Heart left ventricle (tissue), 16 donors: ENCODE results near the gene PRDX2. TPM values are rescaled to one million over a fixed set of nuclear protein-coding genes. Genes with fewer than 3 reads are reported as not detected.

Source experiments
- ATAC-seq, 4 donors: fragments of 200-7000 bp; cut with Tn5 transposase; one replicate each; pipeline ENCODE4 v1.9.1; 2020 to 2022; ENCODE audit warnings: moderate library complexity in 4 of 4, mild to moderate bottlenecking in 3 of 4, moderate number of reproducible peaks in 1 of 4
- DNase-seq, 5 donors: peaks; one replicate each; pipeline ENCODE4 v3.0.0-alpha.2; 2020
- H3K27ac ChIP-seq, 12 donors: fragments of 200-600 bp; sonication (generic) in 4 of 12; one replicate each; pipeline versions ENCODE4 v1.5.0 to v1.8.0; 2016 to 2022; ENCODE audit warnings: mild to moderate bottlenecking in 2 of 12
- H3K27me3 ChIP-seq, 9 donors: fragments of 200-600 bp; sonication (generic) in 2 of 9; one replicate each; pipeline versions ENCODE4 v1.5.1 to v1.8.0; 2016 to 2022; ENCODE audit warnings: mild to moderate bottlenecking in 3 of 9
- H3K36me3 ChIP-seq, 9 donors: fragments of 200-600 bp; sonication (generic) in 2 of 9; one replicate each; pipeline versions ENCODE4 v1.5.0 to v1.8.0; 2018 to 2022; ENCODE audit warnings: mild to moderate bottlenecking in 2 of 9
- H3K4me1 ChIP-seq, 12 donors: fragments of 200-600 bp; sonication (generic) in 4 of 12; one replicate each; pipeline versions ENCODE4 v1.5.0 to v1.8.0; 2016 to 2022; ENCODE audit warnings: mild to moderate bottlenecking in 3 of 12
- H3K4me3 ChIP-seq, 12 donors: fragments of 200-600 bp; sonication (generic) in 4 of 12; one replicate each; pipeline versions ENCODE4 v1.5.0 to v1.8.0; 2017 to 2022; ENCODE audit warnings: mild to moderate bottlenecking in 9 of 12, moderate library complexity in 4 of 12
- H3K9me3 ChIP-seq, 12 donors: fragments of 200-600 bp; sonication (generic) in 4 of 12; one replicate each; pipeline versions ENCODE4 v1.5.0 to v1.8.0; 2016 to 2022; ENCODE audit warnings: mild to moderate bottlenecking in 1 of 12
- POLR2A ChIP-seq, 2 donors: fragments of 450-650 bp; IDR thresholded peaks; one replicate each; pipeline ENCODE4 v1.6.1; 2017; ENCODE audit warnings: antibody characterized with exemption in 2 of 2, mild to moderate bottlenecking in 2 of 2, moderate library complexity in 2 of 2
- WGBS, 4 donors: extraction: QIAGEN DNeasy Blood & Tissue Kit in 2 of 4; methylation state at CpG; one replicate each; pipeline versions ENCODE4 v1.1.5 to v1.1.7; 2013 to 2018; 5-methylcytosine and 5-hydroxymethylcytosine counted together
- intact Hi-C, 10 donors: fragments of 100-400 bp; cut with DNase I; formaldehyde crosslinking; loops; one replicate each; pipeline versions ENCODE4 v1.11.1 to v1.14.2; 2022
- polyA plus RNA-seq, 2 donors: library from polyadenylated mRNA; stranded (reverse); fragments of 200-250 nt; gene quantifications; one replicate each; pipeline ENCODE4 v1.2.3, GENCODE V29; 2013
- total RNA-seq, 9 donors: library from RNA; depleted of rRNA in 2 of 9; stranded (reverse); fragments of >200 nt in 2 of 9; fragmentation: NEBNext Ultra II Directional in 3 of 9; extraction: Animal tissue kit (Norgen Biotek cat#: 25700) in 3 of 9; gene quantifications; one replicate each; pipeline versions ENCODE4 v1.1.0 to v1.2.4, GENCODE V29; 2016 to 2023
- TF ChIP-seq, protein P1 (sequence below), 12 donors: fragments of 200-600 bp; sonication (generic) in 4 of 12; IDR thresholded peaks; one replicate each; pipeline versions ENCODE4 v1.5.0 to v1.8.0; 2018 to 2022; ENCODE audit warnings: antibody characterized with exemption in 12 of 12, mild to moderate bottlenecking in 5 of 12
- donor health status: ischemic (EF 13 %, LVEDD 7.1; RV severe dilation, severe dysfunction).
- donor health status: healthy with polysubstance abuse.
- donor health status: DM: no; HTN: yes; CAD: no.
- donor health status: DM: no; HTN: no; CAD: no.
- donor health status: ischemic (EF 25% LVEDD 6.9; RV normal size, moderate dysfunction).
- donor health status: ischemic (EF 25% LVEDD 5.7; RV mildly dilated, moderate dysfunction).
- donor health status: healthy.
- donor health status: DM: yes; HTN: yes; CAD: no.
- donor health status: ischemic (EF 35%, LVEDD 5.7; RV mildly dilated, moderate dysfunction).
- donor health status: nonischemic (EF 11% LVEDD 7.7; RV severe dilation, severe dysfunction).
- donor health status: DM: yes; HTN: yes; CAD: no.
- donor health status: PGD.
- donor health status: ischemic (EF 29% LVEDD 5.4; RV normal size, mild dysfunction).
- donor health status: nonischemic (EF 23%, LVEDD 6.1; RV moderate dilation, normal function).

PRDX2 gene
- total and polyA plus RNA-seq, 11 donors, result 435 to 1,432 (median 645) TPM

DNA sequence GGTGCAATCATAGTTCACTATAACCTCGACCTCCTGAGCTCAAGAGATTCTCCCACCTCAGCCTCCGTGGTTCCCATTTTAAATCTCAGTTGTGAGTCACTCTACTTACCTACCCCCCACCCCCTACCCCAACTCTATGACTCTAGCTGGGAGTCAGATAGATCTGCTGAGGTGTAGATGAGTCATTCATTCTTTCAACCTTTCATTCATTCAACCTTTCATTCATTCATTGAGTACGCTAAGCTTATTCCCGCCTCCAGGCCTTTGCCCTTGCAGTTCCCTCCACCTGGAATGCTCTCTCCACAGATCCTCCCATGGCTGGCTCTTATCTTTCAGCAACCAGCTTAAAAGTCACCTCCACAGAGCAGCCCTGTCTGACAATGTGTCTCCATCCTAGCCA is 35.6 kb upstream of the PRDX2 start:
- Histone ChIP-seq H3K27me3 (peaks cover 41 to 98% (median 96%) of the 10 kb centered on the region in 9 donors), H3K4me1 (peaks cover 0 to 42% (median 13%) of the 10 kb centered on the region in 12 donors), H3K36me3 (no peaks in the 10 kb centered on the region), H3K4me3 (no peak overlapping the region), H3K27ac (no peak overlapping the region), H3K9me3 (no peaks in the 10 kb centered on the region)
- intact Hi-C loops, result no loop called here
- TF ChIP-seq, protein P1, sequence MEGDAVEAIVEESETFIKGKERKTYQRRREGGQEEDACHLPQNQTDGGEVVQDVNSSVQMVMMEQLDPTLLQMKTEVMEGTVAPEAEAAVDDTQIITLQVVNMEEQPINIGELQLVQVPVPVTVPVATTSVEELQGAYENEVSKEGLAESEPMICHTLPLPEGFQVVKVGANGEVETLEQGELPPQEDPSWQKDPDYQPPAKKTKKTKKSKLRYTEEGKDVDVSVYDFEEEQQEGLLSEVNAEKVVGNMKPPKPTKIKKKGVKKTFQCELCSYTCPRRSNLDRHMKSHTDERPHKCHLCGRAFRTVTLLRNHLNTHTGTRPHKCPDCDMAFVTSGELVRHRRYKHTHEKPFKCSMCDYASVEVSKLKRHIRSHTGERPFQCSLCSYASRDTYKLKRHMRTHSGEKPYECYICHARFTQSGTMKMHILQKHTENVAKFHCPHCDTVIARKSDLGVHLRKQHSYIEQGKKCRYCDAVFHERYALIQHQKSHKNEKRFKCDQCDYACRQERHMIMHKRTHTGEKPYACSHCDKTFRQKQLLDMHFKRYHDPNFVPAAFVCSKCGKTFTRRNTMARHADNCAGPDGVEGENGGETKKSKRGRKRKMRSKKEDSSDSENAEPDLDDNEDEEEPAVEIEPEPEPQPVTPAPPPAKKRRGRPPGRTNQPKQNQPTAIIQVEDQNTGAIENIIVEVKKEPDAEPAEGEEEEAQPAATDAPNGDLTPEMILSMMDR (IDR thresholded peaks at IDR 0.05), result no peak
- no peak for TF ChIP-seq POLR2A (IDR thresholded peaks at IDR 0.05)
- DNase-seq, result no peak
- 78 to 86% (median 83%) methylated on average over 4 of the region's 4 CpGs for WGBS, 4 donors
- no peak for ATAC-seq

DNA sequence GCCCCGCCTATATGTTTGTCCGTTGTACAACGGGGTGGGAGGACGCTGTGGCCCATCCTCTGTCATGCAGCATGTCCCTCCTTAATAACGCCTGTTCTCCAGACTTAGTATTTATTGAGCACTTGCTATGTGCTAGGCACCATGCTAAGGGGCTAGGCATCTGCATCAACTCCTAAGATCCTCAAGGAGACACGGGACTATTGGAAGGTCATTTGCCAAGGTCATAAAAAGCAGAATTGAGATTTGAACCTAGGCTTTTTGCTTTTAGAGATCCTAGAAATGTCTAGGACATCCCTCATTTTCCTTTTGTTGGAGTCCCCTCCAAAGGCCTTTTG is 34.9 kb upstream of the PRDX2 start:
- 6 to 12% (median 8%) methylated on average over 4 to 6 of the region's 6 CpGs for WGBS, 4 donors
- Histone ChIP-seq H3K4me3 (no peak overlapping the region), H3K27me3 (peaks cover 46 to 99% (median 96%) of the 10 kb centered on the region in 9 donors), H3K27ac (no peak overlapping the region), H3K9me3 (no peaks in the 10 kb centered on the region), H3K36me3 (no peaks in the 10 kb centered on the region), H3K4me1 (peaks cover 0 to 42% (median 13%) of the 10 kb centered on the region in 12 donors)
- intact Hi-C loops, result no loop called here
- ATAC-seq (no peak), DNase-seq (no peak)
- TF ChIP-seq, protein P1 (IDR thresholded peaks at IDR 0.05), result no peak
- no peak for TF ChIP-seq POLR2A (IDR thresholded peaks at IDR 0.05)

DNA sequence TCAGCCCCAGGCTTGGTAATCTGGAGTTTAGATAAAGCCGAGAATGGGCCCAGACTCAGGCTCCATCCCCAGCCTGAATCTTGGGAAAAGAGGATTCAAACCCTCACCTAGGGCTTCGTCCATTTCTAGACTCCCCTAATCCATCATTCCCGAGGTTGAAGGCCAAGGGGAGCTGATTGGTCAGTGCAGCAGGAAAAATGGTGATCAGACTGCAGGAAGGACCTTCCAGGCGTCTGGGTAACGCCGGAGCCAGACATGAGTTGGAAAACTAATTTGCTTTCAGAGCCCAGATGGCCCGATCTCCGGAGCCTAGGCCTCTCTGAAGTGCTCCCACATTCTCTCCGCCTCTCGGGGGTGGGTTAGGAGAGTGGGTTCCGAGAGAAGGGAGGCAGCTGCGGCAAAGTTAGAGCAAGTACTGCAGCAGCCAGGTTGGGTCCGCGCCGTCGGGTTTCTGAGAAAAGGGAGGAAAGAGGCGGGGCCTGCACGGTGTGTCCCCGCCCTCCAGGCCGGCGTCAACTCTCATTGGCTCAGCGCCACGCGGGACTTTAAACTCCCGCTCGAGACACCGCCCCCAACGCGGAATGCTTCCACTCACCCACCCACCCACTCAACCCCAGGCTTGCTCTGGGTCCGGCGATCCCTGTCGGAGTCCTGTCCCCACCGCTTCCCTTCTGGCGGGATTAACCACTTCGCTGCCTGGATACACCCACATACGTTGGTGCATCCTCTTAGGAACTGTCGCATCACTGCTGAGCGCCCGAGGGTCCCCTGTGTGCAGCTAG is 33.6 kb upstream of the PRDX2 start:
- ATAC-seq, result no peak
- no peak for DNase-seq
- H3K27me3 ChIP-seq, result peaks cover 44 to 97% (median 93%) of the 10 kb centered on the region in 9 donors

DNA sequence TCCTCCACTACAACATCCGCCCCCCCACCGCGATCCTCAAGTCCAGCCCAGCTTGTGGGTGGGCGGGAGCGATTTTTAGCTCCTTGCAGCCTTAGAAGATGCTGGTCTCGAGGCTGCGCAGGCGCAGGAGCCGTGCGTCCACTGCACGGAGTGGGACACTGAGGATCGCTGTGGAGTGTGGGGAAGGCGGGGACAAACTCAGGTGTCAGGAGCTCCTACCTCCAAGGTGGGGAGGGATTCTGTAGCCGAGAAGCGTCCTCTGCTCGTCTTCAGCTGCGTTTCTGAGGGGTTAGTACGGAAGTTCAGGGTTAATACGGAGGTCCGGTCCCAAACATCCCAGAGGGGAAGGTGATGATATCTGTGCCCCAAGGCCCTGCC is 33.0 kb upstream of the PRDX2 start, which contains the start of gene RTBDN:
RTBDN (minus strand) TSS at position 14 of the 378 bp plus-strand sequence. CDS start 4,600 bp downstream, outside the sequence.
- Histone ChIP-seq H3K27me3 (peaks cover 47 to 97% (median 93%) of the 10 kb centered on the region in 9 donors), H3K36me3 (no peaks in the 10 kb centered on the region), H3K4me3 (peak within 1 kb of the TSS; percentile 25 to 55 (median 44)), H3K9me3 (no peaks in the 10 kb centered on the region), H3K27ac (no peak within 1 kb of the TSS), H3K4me1 (peaks cover 0 to 34% (median 13%) of the 10 kb centered on the region in 12 donors)
- DNase-seq, result no peak
- ATAC-seq, result no peak
- WGBS, 4 donors, result 6 to 10% (median 7%) methylated on average over 20 of the region's 20 CpGs
- intact Hi-C loops, result no loop called here
- TF ChIP-seq, protein P1 (IDR thresholded peaks at IDR 0.05), result no peak
- no peak for TF ChIP-seq POLR2A (IDR thresholded peaks at IDR 0.05)

More for the DNA sequence above, 33.6 kb upstream of the PRDX2 start:
- no peak overlapping the region for H3K27ac ChIP-seq
- H3K4me1 ChIP-seq, result peaks cover 0 to 34% (median 13%) of the 10 kb centered on the region in 12 donors
- no peak overlapping the region for H3K4me3 ChIP-seq
- H3K9me3 ChIP-seq, result no peaks in the 10 kb centered on the region
- no peaks in the 10 kb centered on the region for H3K36me3 ChIP-seq
- WGBS, 4 donors, result 6 to 8% (median 7%) methylated on average over 32 to 39 of the region's 39 CpGs
- intact Hi-C loops, result no loop called here
- TF ChIP-seq, protein P1 (IDR thresholded peaks at IDR 0.05), result no peak
- TF ChIP-seq POLR2A (IDR thresholded peaks at IDR 0.05), result no peak
